A172 (cell line): ENCODE results near the gene SPATA32. TPM values are rescaled to one million over a fixed set of nuclear protein-coding genes. Genes with fewer than 3 reads are reported as not detected.
"Not testable (repeated sequence)": the region's sequence is repeated elsewhere in the genome, so short reads cannot be mapped to it uniquely, and the experiment has no call there.

Source experiments
- DNase-seq: peaks from one replicate; pipeline ENCODE4 v3.0.0-alpha.2; 2015; ENCODE audit warnings: low spot score
- total RNA-seq: library from RNA; depleted of rRNA; stranded (reverse); fragments of >200 nt; shearing (Covaris generic); gene quantifications from 2 replicates; pipeline ENCODE4 v1.2.3, GENCODE V29; 2014; rRNA removed

The SPATA32 gene
- total RNA-seq: not detected in 2 replicates

- peak; percentile 34 for DNase-seq
These were observed at the start of gene SPATA32 for GRCh38 chr17:45261577-45262515. Gene SPATA32 (minus strand): TSS chr17:45262094. CDS start chr17:45262016, 78 bp downstream.

GRCh38 chr17:45311401-45311759, 49.5 kb upstream of the SPATA32 start:
- no peak for DNase-seq

DNA sequence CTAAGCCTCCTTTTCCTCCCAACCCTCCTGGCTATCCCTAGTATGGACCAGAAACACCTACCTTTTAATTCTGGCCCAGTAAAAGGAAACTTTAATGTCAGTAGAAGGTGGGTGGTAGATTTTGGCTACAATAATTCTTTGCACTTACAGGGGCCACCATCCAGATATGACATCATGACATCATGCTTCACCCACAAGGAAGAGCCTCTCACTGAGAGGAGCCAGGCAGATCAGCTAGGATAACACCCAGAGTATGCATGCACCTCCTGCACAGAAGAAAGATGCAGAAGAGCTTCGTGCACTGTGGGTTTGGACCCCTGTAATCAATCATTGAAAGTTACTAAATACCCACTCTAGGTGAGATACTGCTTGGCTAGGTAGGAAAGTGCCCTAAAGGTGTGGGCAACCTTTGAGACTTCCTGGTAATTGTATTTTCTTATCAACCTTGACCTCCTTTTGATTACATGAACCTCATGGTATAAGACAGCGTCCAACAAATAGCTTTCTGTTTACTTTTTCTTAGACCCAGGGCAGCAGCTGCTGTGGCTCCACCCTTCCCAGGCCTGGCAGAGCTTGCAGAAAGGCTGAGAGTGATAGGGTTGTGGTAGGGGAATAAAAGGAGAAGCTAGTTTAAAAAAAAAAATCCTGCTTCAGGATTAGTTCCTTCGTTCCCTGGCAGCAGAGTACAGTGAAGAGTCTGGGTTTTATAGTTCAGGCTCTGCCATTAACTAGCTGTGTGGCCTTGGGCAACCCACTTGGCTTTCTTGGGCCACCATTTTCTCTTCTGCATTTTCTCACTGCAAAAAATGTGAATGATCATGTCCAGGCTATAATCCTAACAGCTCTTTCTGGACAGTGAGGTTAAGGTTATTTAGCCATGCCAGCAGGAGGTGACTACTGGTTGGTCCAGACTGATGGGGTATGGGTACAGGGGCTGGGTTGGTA, 48.8 kb upstream of the SPATA32 start:
- no peak for DNase-seq

- DNase-seq: no peak
These were observed 47.5 kb upstream of the SPATA32 start for GRCh38 chr17:45309400-45309799.

DNA sequence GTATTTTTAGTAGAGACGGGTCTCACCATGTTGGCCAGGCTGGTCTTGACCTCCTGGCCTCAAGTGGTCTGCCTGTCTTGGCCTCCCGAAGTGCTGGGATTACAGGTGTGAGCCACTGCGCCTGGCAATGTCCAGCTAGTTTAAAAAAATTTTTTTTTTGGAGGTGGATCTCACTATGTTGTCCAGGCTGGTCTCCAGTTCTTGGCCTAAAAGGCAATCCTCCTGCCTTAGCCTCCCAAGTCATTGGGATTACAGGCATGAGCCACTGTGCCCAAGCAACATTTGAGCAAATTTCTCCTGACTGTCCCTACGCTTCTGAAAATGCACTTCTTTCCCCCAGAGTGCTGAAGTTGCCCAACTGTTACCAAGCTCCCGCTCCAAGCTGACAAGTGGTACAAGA, 46.9 kb upstream of the SPATA32 start:
- no peak for DNase-seq

DNA sequence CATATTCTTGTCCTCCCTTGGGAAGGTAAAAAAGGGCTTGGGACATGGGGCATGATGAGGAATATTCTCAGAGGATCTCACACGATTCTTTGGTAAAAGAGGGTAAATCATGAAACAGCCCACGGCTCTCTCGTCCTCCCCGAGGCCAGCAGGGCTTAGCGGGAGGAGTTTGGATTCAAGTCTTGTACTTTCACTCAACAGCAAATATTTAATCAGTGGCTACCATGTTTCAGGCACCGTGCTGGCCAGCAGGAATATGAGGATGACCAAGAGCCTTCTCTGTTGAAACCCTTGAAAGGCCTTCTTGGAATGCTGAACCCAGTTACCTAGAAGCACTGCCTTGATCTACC, 46.1 kb upstream of the SPATA32 start:
- no peak for DNase-seq

GRCh38 chr17:45307290-45308015, 45.6 kb upstream of the SPATA32 start:
- peak; percentile 85 for DNase-seq

DNA sequence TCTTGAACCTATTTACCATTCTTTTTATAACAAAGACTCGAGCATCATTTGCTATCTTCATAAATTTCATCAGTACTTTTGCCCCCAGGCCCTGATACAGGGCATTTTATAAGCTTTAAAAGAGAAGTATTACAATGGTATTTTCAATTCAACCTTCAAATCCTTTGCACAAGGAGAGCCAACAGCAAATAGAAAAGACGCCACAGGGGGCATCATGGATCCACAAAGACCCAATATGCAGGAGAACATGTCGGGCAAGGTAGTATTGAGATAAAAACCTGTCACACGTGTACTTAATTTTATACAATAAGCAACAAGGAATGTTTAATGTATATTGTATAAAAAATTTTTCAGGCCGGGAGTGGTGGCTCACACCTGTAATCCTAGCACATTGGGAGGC, 44.7 kb upstream of the SPATA32 start:
- no peak for DNase-seq

DNA sequence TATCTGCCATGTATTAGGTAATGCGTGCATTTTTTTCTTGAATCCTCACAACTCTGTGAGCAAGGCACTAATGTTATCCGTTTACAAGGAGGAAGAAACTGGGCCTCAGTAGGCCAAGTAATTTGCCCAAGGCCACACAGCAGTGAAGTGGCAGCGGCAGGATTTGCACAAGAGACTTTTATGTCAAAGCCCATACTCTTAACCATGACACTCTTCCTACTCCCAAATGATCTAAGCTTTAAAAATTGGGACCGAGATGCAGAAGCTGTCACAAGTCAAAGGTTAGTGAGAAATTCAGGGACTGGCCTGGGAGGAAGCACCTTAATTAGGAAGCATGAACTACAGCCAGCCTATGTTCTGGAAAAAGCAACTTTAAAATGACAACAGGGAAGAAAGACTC, 44.2 kb upstream of the SPATA32 start:
- no peak for DNase-seq

DNA sequence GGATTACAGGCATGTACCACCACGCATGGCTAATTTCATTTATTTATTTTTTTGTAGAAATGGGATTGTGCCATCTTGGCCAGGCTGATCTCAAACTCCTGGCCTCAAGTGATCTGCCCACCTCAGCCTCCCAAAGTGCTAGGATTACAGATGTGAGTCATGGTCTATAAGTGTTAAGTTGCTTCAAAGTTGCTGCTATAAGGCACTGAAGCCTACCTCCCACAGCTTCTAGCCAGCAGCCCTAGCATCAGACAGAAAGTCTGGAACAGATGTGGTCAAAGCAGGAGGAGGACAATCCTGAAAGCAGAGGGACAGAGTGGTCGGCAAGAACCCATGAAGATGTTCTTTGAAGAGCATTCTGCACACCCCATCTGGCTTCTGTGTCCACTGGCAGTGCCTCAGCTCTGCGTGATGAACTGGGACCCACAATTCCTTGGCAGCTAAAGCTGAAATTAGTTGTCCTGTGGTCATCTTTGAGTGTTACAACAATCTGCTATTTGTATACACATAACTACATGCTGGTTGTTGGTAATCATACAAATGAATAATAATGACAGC, 43.7 kb upstream of the SPATA32 start:
- DNase-seq: peak; percentile 54

- DNase-seq: peak; percentile 93
These were observed 40.8 kb upstream of the SPATA32 start for GRCh38 chr17:45302649-45303173.

DNA sequence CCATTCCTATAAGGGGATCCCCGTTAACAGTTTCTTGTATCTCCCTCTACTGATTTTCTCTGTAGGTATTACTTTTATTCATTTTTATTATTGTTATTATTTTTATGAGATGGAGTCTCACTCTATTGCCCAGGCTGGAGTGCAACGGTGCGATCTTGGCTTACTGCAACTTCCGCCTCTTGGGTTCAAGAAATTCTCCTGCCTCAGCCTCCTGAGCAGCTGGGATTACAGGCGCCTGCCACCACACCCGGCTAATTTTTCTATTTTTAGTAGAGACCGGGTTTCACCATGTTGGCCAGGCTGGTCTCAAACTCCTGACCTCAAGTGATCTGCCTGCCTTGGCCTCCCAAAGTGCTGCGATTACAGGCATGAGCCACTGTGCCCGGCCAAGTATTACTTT, 40.3 kb upstream of the SPATA32 start:
- not testable (repeated sequence) for DNase-seq

- no peak for DNase-seq
These were observed 39.8 kb upstream of the SPATA32 start for GRCh38 chr17:45301674-45302073.

GRCh38 chr17:45300060-45300751, 38.3 kb upstream of the SPATA32 start:
- DNase-seq: no peak

- DNase-seq: no peak
These were observed 37.5 kb upstream of the SPATA32 start for GRCh38 chr17:45299361-45299760.

- DNase-seq: no peak
These were observed 36.8 kb upstream of the SPATA32 start for GRCh38 chr17:45298546-45299285.

DNA sequence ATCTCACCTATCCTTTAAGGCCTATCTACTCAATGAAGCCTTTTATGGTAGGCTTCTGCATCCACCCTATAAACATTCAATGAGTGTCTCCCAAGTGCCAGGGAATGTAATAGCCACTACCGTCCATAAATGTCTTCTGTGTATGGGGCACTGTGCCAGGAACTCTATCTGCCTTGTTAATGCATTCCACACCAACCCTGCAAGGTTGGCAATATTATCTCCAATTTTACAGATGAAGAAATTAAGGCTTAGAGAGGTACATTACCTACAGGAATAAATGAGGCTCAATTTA, 34.9 kb upstream of the SPATA32 start:
- DNase-seq: no peak

- no peak for DNase-seq
These were observed 34.3 kb upstream of the SPATA32 start for GRCh38 chr17:45296003-45296832.

DNA sequence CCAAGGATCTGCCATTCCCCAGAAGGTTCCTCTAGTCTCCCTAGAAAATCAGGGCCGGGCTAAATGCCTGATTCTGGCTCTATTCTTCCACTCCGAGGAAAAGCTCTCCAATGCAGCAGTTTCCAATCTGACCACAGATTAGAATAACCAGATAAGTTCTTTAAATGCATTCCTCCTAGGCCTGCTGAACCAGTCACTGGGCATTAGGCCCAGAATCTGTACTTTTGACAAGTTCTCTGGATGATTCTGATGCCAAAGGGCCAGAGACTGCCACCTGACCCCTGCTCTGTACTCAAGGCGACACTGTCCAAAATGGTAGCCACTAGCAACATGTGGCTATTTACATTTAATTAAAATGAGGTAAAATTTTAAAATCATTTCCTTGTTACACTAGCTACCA, 32.6 kb upstream of the SPATA32 start:
- peak; percentile 88 for DNase-seq
